Measurements from ENCODE around the gene OR5H15. TPM values are rescaled to one million over a fixed set of nuclear protein-coding genes. Genes with fewer than 3 reads are reported as not detected.

The OR5H15 gene
- not detected in 5 replicates for total RNA-seq (2022; extraction: Qiagen RNA extraction)

DNA sequence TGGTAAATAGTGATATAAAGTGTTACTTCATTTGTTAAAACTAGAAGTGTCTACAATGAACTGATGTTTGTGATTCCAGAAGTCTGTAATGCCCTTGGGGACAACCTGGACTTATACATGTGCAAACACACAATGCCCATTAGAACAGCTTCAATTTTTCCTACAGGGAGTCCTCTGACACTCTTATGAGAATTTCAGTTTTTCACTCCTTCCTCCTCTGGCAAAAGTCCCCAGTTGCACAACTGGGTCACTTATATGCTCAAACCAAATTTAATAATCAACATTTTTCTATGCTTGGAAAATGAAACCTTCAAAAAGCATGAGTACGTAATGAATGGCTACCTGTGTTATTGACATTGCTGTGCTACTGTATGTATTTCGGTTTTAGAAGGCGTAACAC lies at the start of gene OR5H15:
OR5H15 (plus strand) TSS at position 301 of the 400 bp plus-strand sequence. CDS start 2,004 bp downstream, outside the sequence.

DNA sequence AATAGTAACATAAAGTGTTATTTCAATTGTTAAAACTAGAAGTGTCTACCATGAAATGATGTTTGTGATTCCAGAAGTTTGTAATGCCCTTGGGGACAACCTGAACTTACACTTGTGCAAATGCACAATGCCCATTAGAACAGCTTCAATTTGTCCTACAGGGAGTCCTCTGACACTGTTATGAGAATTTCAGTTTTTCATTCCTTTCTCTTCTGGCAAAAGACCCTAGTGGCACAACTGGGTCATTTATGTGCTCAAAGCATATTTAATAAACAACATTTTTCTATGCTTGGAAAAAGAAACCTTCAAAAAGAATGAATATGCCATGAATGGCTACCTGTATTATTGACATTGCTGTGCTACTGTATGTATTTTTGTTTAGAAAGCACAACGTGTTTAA lies 36.1 kb upstream of the OR5H15 start, which contains the start of gene OR5H1:
OR5H1 (plus strand) TSS at position 301 of the 400 bp plus-strand sequence. CDS start 1,977 bp downstream, outside the sequence.

DNA sequence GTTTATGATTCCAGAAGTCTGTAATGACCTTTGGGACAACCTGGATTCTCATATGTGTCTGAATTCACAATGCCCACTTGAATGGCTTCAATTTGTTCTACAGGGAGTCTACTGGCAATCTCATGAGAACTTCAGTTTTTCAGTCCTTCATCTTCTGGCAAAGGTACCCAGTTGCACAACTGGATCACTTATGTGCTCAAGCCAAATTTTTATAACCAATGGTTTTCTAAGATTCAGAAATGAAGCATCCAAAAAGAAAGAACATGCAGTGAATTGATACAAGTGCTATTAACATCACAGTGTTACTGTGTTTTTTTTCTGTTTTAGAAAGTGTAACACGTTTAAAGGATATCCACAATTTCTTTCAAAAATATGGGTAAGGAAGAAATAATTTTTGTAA lies 19.3 kb upstream of the OR5H15 start, which contains the start of gene OR5H14:
OR5H14 (plus strand) TSS at position 301 of the 400 bp plus-strand sequence. CDS start 1,907 bp downstream, outside the sequence.

Other genes starting within 250 kb of the OR5H15 start
- 31.4 to 34.0 TPM (median 32.4 TPM) in 5 replicates for gene RIOX2, start 194.3 kb upstream of the OR5H15 start, total RNA-seq (2022; extraction: Qiagen RNA extraction)
- not detected in 5 replicates for gene GABRR3, start 131.4 kb upstream of the OR5H15 start, total RNA-seq (2022; extraction: Qiagen RNA extraction)
- not detected in 5 replicates for gene OR5AC2, start 79.5 kb upstream of the OR5H15 start, total RNA-seq (2022; extraction: Qiagen RNA extraction)
- not detected in 5 replicates for gene OR5H1, start 36.0 kb upstream of the OR5H15 start, total RNA-seq (2022; extraction: Qiagen RNA extraction)
- not detected in 5 replicates for gene OR5H14, start 19.2 kb upstream of the OR5H15 start, total RNA-seq (2022; extraction: Qiagen RNA extraction)
- gene OR5H6, start 97.5 kb downstream of the OR5H15 start, total RNA-seq (2022; extraction: Qiagen RNA extraction): not detected in 5 replicates
- gene OR5H2, start 115.8 kb downstream of the OR5H15 start, total RNA-seq (2022; extraction: Qiagen RNA extraction): not detected in 5 replicates
- gene OR5K4, start 187.2 kb downstream of the OR5H15 start, total RNA-seq (2022; extraction: Qiagen RNA extraction): not detected in 5 replicates
- gene OR5K3, start 224.0 kb downstream of the OR5H15 start, total RNA-seq (2022; extraction: Qiagen RNA extraction): not detected in 5 replicates